ENCODE data around the gene KCNK17.

The KCNK17 gene

DNA sequence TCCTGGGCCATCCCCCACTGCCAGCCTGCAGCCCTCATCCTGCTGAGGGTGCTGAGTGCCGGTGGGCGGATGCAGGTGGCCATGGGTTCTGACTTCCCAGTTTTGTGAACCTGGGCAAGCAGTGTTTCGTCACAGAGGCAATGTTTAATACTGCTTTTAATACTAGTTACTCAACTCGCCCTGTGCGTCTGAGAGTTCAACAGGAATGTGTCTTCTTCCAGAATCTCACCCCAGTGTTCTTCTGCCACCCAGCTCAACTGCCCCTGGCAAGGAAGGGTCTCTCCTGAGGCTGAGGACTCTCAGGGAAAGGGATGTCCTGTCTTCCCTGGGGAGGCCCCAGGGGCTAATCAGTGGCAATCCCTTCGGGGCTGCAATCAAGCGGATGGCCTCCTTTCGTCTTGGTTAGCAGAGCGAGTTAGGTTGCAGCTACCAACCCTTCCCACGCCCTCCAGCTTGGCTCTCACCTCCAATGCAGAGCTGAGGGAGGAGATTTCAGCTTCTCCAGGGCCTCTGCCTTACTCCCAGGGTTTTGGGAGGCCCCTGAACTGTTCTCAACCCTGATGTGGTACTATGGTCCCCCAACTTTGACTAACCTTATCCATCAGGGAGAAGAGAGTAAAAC is 6.3 kb upstream of the KCNK17 start:
- no peaks in the 10 kb centered on the region for H3K9me2 ChIP-seq (replicated peaks; ENCODE audit: low read depth, low read length)
- H3K9ac ChIP-seq (ENCODE audit: low read depth, low read length, poor library complexity, severe bottlenecking), result no peak overlapping the region
- no peaks in the 10 kb centered on the region for H3K79me2 ChIP-seq (ENCODE audit: insufficient read depth, low read length)
- H3F3A ChIP-seq (ENCODE audit: low read depth), result no peaks in the 10 kb centered on the region
- H3K4me3 ChIP-seq (ENCODE audit: low read length, poor library complexity, severe bottlenecking), result no peak overlapping the region
- H3K36me3 ChIP-seq (ENCODE audit: insufficient read depth, low read length), result no peaks in the 10 kb centered on the region
- no peak overlapping the region for H3K4me2 ChIP-seq (ENCODE audit: low read depth, low read length, poor library complexity, severe bottlenecking)
- no peaks in the 10 kb centered on the region for H4K20me1 ChIP-seq (ENCODE audit: insufficient read depth, low read length, poor library complexity, severe bottlenecking)
- TF ChIP-seq EZH2phosphoT487 (IDR thresholded peaks at IDR 0.05; ENCODE audit: borderline replicate concordance) (no peak), CTCF (conservative IDR thresholded peaks at IDR 0.05; ENCODE audit: low read length) (no peak)
- H3K27me3 ChIP-seq (ENCODE audit: insufficient read depth, low read length, poor library complexity, severe bottlenecking), result no peaks in the 10 kb centered on the region
- peaks cover 4% of the 10 kb centered on the region for H3K4me1 ChIP-seq (ENCODE audit: insufficient read depth, low read length, poor library complexity, severe bottlenecking)
- H2AFZ ChIP-seq (ENCODE audit: low read length), result no peak overlapping the region
- H3K9me3 ChIP-seq (ENCODE audit: insufficient read depth, low read depth, low read length), result no peaks in the 10 kb centered on the region

- no peaks in the 10 kb centered on the region for H3K79me2 ChIP-seq (ENCODE audit: insufficient read depth, low read length)
- H3K4me1 ChIP-seq (ENCODE audit: insufficient read depth, low read length, poor library complexity, severe bottlenecking), result peaks cover 4% of the 10 kb centered on the region
- H3K27me3 ChIP-seq (ENCODE audit: insufficient read depth, low read length, poor library complexity, severe bottlenecking), result no peaks in the 10 kb centered on the region
- no peaks in the 10 kb centered on the region for H3K36me3 ChIP-seq (ENCODE audit: insufficient read depth, low read length)
- H4K20me1 ChIP-seq (ENCODE audit: insufficient read depth, low read length, poor library complexity, severe bottlenecking), result no peaks in the 10 kb centered on the region
- TF ChIP-seq CTCF (conservative IDR thresholded peaks at IDR 0.05; ENCODE audit: low read length), result no peak
- no peak for TF ChIP-seq EZH2phosphoT487 (IDR thresholded peaks at IDR 0.05; ENCODE audit: borderline replicate concordance)
- no peaks in the 10 kb centered on the region for H3F3A ChIP-seq (ENCODE audit: low read depth)
- no peak overlapping the region for H3K9ac ChIP-seq (ENCODE audit: low read depth, low read length, poor library complexity, severe bottlenecking)
- H2AFZ ChIP-seq (ENCODE audit: low read length), result no peak overlapping the region
- H3K4me2 ChIP-seq (ENCODE audit: low read depth, low read length, poor library complexity, severe bottlenecking), result no peak overlapping the region
- no peak overlapping the region for H3K4me3 ChIP-seq (ENCODE audit: low read length, poor library complexity, severe bottlenecking)
- no peaks in the 10 kb centered on the region for H3K9me2 ChIP-seq (replicated peaks; ENCODE audit: low read depth, low read length)
- no peaks in the 10 kb centered on the region for H3K9me3 ChIP-seq (ENCODE audit: insufficient read depth, low read depth, low read length)
Measured at GRCh38 chr6:39319621-39320362, 5.6 kb upstream of the KCNK17 start.

GRCh38 chr6:39317256-39317655 is 3.0 kb upstream of the KCNK17 start:
- Histone ChIP-seq H3K4me3 (ENCODE audit: low read length, poor library complexity, severe bottlenecking) (no peak overlapping the region), H3K9me3 (ENCODE audit: insufficient read depth, low read depth, low read length) (no peaks in the 10 kb centered on the region), H3K9me2 (replicated peaks; ENCODE audit: low read depth, low read length) (no peaks in the 10 kb centered on the region), H3K79me2 (ENCODE audit: insufficient read depth, low read length) (no peaks in the 10 kb centered on the region), H3K4me1 (ENCODE audit: insufficient read depth, low read length, poor library complexity, severe bottlenecking) (peaks cover 4% of the 10 kb centered on the region), H4K20me1 (ENCODE audit: insufficient read depth, low read length, poor library complexity, severe bottlenecking) (no peaks in the 10 kb centered on the region), H3K36me3 (ENCODE audit: insufficient read depth, low read length) (no peaks in the 10 kb centered on the region), H3K9ac (ENCODE audit: low read depth, low read length, poor library complexity, severe bottlenecking) (no peak overlapping the region), H3K4me2 (ENCODE audit: low read depth, low read length, poor library complexity, severe bottlenecking) (no peak overlapping the region), H3F3A (ENCODE audit: low read depth) (no peaks in the 10 kb centered on the region), H2AFZ (ENCODE audit: low read length) (no peak overlapping the region), H3K27me3 (ENCODE audit: insufficient read depth, low read length, poor library complexity, severe bottlenecking) (no peaks in the 10 kb centered on the region)
- TF ChIP-seq EZH2phosphoT487 (IDR thresholded peaks at IDR 0.05; ENCODE audit: borderline replicate concordance) (no peak), CTCF (conservative IDR thresholded peaks at IDR 0.05; ENCODE audit: low read length) (no peak)
